ENCODE data around the gene LRSAM1. TPM values are rescaled to one million over a fixed set of nuclear protein-coding genes. Genes with fewer than 3 reads are reported as not detected.
A peak's percentile ranks its signal among the peaks of the same experiment; 100 is the strongest.

Gene LRSAM1
- total RNA-seq, 1 donor from 2014 or later = 52.1 TPM

DNA sequence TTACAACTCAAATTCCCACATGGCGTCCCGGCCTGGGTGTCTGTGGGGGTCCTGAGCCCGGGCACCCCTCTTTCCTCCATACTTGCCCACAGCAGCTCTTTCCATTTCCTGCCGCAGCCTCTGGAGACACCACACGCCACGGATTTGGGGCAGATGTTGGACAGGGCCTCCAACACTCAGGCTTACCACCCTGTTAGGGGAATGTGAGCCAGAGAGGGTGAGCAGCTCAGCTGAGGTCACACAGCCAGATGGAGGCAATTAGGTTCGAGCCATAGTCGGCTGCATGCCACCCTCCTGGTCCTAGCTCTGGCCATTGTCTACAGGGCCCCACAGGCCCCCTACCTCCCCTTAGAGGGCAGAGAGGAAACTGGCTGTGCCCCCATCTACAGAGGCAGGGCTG is 85.2 kb downstream of the LRSAM1 start:
- intact Hi-C loops (cut with DNase I) = no loop called here
- ATAC-seq (ENCODE audit: poor library complexity) = no peak

GRCh38 chr9:127537014-127537413 is 85.7 kb downstream of the LRSAM1 start:
- intact Hi-C loops (cut with DNase I) = no loop called here
- DNase-seq = no peak
- no peak for ATAC-seq (ENCODE audit: poor library complexity)

More for the DNA sequence above, 85.2 kb downstream of the LRSAM1 start:
- no peak for DNase-seq

GRCh38 chr9:127537792-127538191 is 86.5 kb downstream of the LRSAM1 start:
- intact Hi-C loops (cut with DNase I) = no loop called here
- DNase-seq (no peak), ATAC-seq (ENCODE audit: poor library complexity) (no peak)

DNA sequence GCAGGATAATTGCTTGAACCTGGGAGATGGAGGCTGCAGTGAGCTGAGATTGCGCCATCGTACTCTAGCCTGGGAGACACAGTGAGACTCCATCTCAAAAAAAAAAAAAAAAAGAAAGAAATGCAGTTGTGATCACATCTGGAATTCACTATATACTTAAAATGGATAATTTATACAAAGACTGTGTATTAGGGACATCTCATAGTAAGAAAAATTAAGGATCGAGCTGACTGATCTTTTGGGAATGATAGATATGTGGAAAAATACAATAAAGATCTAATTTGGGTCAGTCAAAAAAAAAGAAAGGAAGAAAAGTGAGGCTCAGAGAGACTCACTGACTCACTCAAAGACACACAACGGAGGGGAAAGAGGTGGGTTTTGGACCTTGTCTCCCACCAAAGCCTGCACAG is 87.5 kb downstream of the LRSAM1 start:
- intact Hi-C loops (cut with DNase I) = no loop called here
- DNase-seq = no peak
- ATAC-seq (ENCODE audit: poor library complexity) = no peak

DNA sequence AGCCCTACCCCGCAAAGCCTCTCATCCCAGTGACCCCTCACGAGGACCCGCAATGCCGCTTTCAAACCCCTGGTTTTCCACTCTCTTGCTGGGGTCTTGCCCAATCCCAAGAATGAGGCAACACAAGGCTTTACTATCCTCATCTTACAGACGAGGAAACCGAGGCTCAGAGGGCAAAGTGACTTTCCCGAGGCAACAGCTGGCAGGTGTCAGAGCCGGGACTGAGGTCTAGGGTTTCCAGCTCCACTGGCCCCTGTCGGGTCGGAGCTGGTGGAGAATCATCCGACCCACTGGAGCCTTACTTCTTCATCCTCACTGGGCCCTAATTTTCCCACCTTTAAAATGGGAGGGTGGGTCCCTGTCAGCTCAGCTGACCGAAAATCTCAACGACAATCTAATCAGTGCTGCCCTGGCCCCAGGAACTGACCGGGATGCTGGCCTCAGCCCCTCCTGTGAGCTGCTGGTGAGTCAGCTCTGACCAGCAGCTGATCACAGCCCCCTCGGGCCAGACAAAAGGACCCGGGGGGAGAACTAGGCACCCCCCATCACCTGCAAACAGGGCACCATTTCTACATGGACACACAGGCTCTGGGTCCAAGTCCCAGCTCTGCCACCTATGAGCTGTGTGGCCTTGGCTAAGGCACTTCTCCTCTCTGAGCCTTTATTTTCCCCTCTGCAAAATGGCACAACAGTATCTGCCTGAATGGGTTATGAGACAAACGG is 88.1 kb downstream of the LRSAM1 start:
- ATAC-seq (ENCODE audit: poor library complexity) (no peak), DNase-seq (no peak)
- intact Hi-C loops (cut with DNase I) = no loop called here

DNA sequence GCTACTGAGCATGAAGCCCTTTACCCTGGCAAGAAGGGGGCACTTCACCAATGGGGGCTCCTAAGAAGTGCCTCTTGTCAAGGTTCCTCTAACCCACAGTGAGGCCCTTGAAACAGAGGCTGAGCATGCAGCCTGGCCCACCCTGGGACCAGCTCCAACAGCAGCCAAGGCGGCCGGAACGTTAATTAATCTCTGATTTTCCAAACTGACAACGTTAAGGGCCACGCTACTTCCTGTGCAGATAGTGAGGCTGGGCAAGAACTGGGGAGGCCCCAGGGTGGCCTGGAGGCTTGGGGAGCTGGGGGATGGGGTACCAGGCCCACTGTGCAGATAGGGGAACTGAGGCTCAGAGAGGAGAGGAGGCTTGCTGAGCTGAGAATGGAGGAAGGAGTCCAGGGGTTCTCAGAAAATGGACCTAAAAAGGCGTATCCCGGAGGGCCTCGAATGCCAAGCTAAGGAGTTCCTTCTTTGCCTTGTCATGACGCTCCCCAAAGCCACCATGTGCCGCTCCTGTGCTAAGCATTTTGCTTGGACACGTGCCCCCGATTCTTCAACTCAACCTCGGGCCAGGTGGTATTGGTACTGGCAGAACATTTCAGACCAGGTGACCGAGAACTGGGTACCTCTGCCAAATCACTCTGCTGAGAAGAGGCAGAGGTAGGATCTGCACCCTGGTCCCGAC is 88.8 kb downstream of the LRSAM1 start:
- ATAC-seq (ENCODE audit: poor library complexity) (no peak), DNase-seq (no peak)
- intact Hi-C loops (cut with DNase I) = no loop called here

- DNase-seq = no peak
- intact Hi-C loops (cut with DNase I) = no loop called here
- ATAC-seq (ENCODE audit: poor library complexity) = no peak
Measured at GRCh38 chr9:127540664-127541041, 89.3 kb downstream of the LRSAM1 start.

DNA sequence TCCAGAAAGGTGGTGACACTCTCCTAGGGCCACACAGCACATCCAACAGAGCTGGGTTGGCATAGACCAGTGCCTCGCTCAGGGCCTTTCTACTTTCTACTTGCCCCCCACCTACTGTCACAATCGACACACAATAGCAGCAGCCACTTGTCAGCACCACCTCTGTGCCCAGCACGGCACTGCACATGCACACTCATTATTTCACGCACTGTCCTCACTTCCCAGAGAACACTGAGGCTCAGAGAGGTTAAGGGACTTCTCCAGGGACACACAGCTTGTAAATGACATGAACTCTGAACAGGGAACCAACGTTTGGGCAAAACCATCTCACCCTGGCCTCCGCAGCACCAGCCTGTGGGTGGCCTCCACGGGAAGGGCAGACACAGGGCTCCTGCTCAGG is 89.9 kb downstream of the LRSAM1 start:
- intact Hi-C loops (cut with DNase I) = no loop called here
- no peak for ATAC-seq (ENCODE audit: poor library complexity)
- no peak for DNase-seq

DNA sequence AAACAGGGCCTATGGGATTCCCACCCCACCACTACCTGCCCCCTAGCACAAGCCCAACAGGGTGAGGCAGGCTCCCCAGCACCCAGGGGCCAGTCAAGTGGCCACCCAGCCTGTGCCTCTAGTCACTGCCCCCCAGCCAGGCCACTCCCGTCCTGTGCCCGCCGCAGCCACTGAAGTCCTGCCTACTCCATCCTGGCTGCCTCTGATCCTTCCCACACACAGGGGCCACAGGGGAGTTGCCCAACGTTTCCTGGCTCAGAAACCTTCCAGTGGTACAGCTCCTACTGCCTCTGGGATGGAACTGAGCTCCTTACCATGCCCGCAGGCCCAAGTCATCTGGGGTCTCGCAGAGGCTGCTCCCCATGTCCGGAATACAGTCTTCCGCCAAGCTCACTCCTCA is 90.6 kb downstream of the LRSAM1 start:
- intact Hi-C loops (cut with DNase I) = no loop called here
- DNase-seq = peak; percentile 78
- peak; percentile 57 for ATAC-seq (ENCODE audit: poor library complexity)

DNA sequence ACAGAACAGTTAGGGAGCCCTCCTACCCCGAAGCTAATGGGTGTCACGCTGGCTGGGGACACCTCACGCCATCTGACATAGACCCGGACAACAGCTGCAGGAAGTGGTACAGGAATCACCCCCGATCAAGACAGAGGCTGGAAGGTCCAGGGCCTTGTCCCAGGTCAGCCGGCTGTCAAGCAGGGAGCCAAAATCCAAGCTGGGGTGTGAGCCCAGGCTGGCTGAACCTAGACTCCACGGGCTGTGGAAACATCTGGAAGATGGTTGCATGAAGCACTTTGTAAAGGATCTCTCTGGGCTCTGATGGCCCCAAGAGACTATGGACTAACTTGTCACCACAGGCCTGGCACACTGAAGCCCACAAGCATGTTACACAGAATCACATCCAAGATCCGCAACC is 91.9 kb downstream of the LRSAM1 start:
- ATAC-seq (ENCODE audit: poor library complexity) (peak; percentile 22), DNase-seq (no peak)
- intact Hi-C loops (cut with DNase I) = no loop called here

- intact Hi-C loops (cut with DNase I) = no loop called here
Measured at GRCh38 chr9:127543973-127544533, 92.7 kb downstream of the LRSAM1 start.

DNA sequence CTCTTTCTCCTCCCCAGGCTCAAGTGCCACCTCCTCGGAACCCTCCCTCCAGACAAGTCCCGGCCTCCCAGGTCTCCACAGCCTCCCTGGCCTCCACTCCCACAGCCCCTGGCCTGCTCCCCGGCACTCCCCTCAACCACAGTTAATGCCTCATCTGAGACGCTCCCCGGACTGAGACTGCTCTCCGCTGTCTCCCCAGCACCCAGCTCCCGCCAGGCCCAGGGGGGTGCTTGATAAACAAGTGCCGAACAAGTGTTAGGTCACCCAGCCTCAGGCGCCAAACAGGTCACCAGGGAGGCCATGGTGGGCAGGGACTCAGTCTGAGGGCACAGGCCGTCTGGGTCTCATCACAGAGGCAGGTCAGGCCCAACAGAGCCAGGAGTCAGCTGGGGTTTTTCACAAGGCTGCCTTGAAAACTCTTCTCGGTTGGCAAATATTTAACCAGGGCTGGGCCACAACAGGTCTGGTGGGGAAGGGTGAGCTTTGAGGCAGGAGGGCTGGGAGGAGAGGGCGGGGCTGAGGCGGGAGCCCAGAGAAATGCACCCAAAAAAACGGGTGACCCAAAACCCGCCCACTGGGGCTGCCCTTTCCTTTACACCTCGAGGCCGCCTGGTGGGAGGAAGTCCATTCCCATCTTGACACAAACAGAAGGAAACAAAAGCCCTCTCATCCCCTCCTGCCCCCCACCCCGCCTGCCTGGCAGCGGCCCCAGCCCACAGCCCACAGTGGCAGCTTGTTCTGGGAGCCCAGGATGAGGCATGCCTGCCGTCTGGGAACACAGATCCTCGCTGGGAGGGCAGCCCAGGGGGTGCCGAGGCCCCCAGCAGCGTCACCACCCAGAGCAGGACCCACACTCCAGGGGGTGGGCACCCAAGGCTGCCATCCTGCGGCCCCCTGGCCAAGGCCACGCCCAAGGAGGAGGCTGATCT is 94.2 kb downstream of the LRSAM1 start:
- ATAC-seq (ENCODE audit: poor library complexity) (peak; percentile 16), DNase-seq (no peak)
- intact Hi-C loops (cut with DNase I) = no loop called here

More at GRCh38 chr9:127543973-127544533, 92.7 kb downstream of the LRSAM1 start:
- no peak for ATAC-seq (ENCODE audit: poor library complexity)
- no peak for DNase-seq

GRCh38 chr9:127546125-127546832 is 95.0 kb downstream of the LRSAM1 start:
- no peak for DNase-seq
- intact Hi-C loops (cut with DNase I) = no loop called here
- ATAC-seq (ENCODE audit: poor library complexity) = no peak

- intact Hi-C loops (cut with DNase I) = no loop called here
- no peak for ATAC-seq (ENCODE audit: poor library complexity)
- DNase-seq = no peak
Measured at GRCh38 chr9:127548352-127548881, 97.1 kb downstream of the LRSAM1 start.

DNA sequence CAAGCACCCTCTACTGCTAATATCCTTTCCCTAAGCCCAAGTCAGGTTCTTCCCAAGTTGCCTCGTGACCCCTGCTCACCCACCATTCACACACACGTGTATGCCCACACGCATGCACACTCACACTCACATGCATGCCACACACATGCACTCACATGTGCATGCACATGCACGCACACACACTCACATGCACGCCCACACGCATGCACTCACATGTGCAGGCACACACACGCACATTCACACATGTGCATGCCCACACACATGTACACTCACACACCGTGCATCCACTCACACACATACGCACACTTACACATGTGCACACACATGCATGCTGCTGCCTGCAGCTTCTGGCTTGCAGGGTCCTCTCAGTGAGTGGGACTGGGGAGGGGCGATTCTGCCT is 97.9 kb downstream of the LRSAM1 start:
- DNase-seq (no peak), ATAC-seq (ENCODE audit: poor library complexity) (no peak)
- intact Hi-C loops (cut with DNase I) = no loop called here

GRCh38 chr9:127549751-127550150 is 98.4 kb downstream of the LRSAM1 start:
- intact Hi-C loops (cut with DNase I) = no loop called here
- ATAC-seq (ENCODE audit: poor library complexity) (no peak), DNase-seq (no peak)

DNA sequence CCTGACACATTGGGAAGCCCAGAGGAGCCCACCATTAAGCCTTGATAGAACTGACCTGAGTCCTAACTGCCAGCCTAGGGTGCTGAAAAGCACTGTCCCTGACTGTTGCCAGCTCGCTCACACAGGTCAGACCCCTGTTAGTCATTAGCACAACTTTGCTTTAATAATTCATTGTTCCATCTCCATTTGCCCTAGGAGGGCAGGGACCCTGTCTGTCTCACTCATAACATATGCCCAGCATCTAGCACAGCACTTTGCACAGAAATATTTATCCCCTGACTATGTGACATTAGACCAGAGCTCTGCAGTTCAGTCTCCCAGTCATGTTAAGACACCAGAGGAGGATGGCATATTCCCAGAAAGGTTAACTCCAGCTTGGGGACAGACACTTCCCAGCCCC is 99.0 kb downstream of the LRSAM1 start:
- intact Hi-C loops (cut with DNase I) = no loop called here
- no peak for DNase-seq

GRCh38 chr9:127550751-127551150 is 99.4 kb downstream of the LRSAM1 start:
- peak; percentile 15 for ATAC-seq (ENCODE audit: poor library complexity)
- DNase-seq = no peak
- intact Hi-C loops (cut with DNase I) = no loop called here

More for the DNA sequence above, 99.0 kb downstream of the LRSAM1 start:
- no peak for ATAC-seq (ENCODE audit: poor library complexity)
